ENCODE measurements around the gene VKORC1. TPM values are rescaled to one million over a fixed set of nuclear protein-coding genes. Genes with fewer than 3 reads are reported as not detected.

VKORC1 gene
- total RNA-seq, 2 experiments from 2014 or later, result 19.0 to 19.2 TPM

DNA sequence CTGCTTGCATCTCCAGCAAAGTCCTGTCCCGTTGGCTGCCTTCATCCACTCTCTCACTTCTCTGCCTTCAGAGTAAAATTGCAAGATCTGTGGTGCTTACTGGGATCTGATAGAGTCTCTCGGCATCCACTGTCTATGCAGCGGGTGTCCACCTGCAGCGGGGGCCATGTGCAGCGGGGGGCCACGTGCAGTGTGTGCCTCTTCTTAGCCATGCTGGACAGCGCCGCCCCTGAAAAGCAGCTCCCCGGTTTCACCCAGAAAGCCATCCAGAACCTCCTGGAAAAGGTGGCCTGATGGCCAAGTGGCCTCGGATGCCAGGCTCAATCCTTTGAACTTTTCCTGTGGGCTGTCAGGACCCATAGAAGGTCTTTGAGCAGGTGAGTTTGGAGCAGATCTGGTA lies 51.7 kb downstream of the VKORC1 start:
- DNase-seq (no peak), ATAC-seq (ENCODE audit: poor library complexity) (no peak)
- ChIA-PET POLR2A (no interaction called here), CTCF (no interaction called here)
- no peaks in the 10 kb centered on the region for H3K9me3 Mint-ChIP-seq
- no peaks in the 10 kb centered on the region for H3K27me3 Mint-ChIP-seq
- Histone ChIP-seq H3K9me3 (ENCODE audit: control insufficient read depth in 1 of 2, insufficient read depth in 1 of 2, low read length in 2 of 2) (no peaks in the 10 kb centered on the region), H3K36me3 (ENCODE audit: insufficient read depth, low read length) (peaks cover 38% of the 10 kb centered on the region), H3K27ac (ENCODE audit: low read depth in 1 of 2, low read length in 2 of 2) (no peak overlapping the region), H3K4me1 (ENCODE audit: insufficient read depth, low read length) (no peaks in the 10 kb centered on the region), H3K27me3 (ENCODE audit: control insufficient read depth in 1 of 2, insufficient read depth in 2 of 2, low read length in 2 of 2) (no peaks in the 10 kb centered on the region), H3K4me3 (ENCODE audit: low read length) (no peak overlapping the region)
- no peak overlapping the region for H3K4me3 Mint-ChIP-seq
- no peaks in the 10 kb centered on the region for H3K4me1 Mint-ChIP-seq (ENCODE audit: low read depth)
- TF ChIP-seq CTCF (IDR thresholded peaks at IDR 0.05), result no peak
- intact Hi-C loops (cut with DNase I, micrococcal nuclease), result no loop called here
- H3K36me3 Mint-ChIP-seq (ENCODE audit: low read depth), result peaks cover 36% of the 10 kb centered on the region
- H3K27ac Mint-ChIP-seq, result no peak overlapping the region

Other genes with a start within 250 kb of the VKORC1 start
- gene BCL7C, start 200.7 kb downstream of the VKORC1 start, total RNA-seq, result 10 to 100 TPM; 17.8 to 19.1 TPM
- gene CTF1, start 198.2 kb downstream of the VKORC1 start, total RNA-seq, result under 1 TPM in 1 of 2 experiments, not detected in 1; 0.20 TPM
- gene FBXL19, start 171.2 kb downstream of the VKORC1 start, total RNA-seq, result 1 to 10 TPM; 7.5 to 8.9 TPM
- 1 to 10 TPM; 3.0 to 4.5 TPM for gene ORAI3, start 145.7 kb downstream of the VKORC1 start, total RNA-seq
- 10 to 100 TPM; 40.1 to 41.2 TPM for gene SETD1A, start 137.0 kb downstream of the VKORC1 start, total RNA-seq
- under 1 TPM in 1 of 2 experiments, not detected in 1; 0.11 TPM for gene HSD3B7, start 109.6 kb downstream of the VKORC1 start, total RNA-seq
- gene STX1B, start 84.2 kb downstream of the VKORC1 start, total RNA-seq, result 1 to 10 TPM; 2.9 to 3.1 TPM
- 10 to 100 TPM; 54.1 to 55.2 TPM for gene STX4, start 61.2 kb downstream of the VKORC1 start, total RNA-seq
- 1 to 10 TPM; 4.5 to 6.0 TPM for gene ZNF668, start 20.6 kb downstream of the VKORC1 start, total RNA-seq
- 10 to 100 TPM; 14.3 to 16.6 TPM for gene ZNF646, start 20.4 kb downstream of the VKORC1 start, total RNA-seq
- gene PRSS53, start 5.9 kb downstream of the VKORC1 start, total RNA-seq, result 1 to 10 TPM; 3.5 to 3.9 TPM
- 1 to 10 TPM; 4.3 to 5.8 TPM for gene BCKDK, start 13.6 kb upstream of the VKORC1 start, total RNA-seq
- gene KAT8, start 22.9 kb upstream of the VKORC1 start, total RNA-seq, result 100 to 1,000 TPM; 114 to 124 TPM
- not detected for gene PRSS8, start 40.9 kb upstream of the VKORC1 start, total RNA-seq
- under 1 TPM; 0.33 to 0.56 TPM for gene PRSS36, start 55.3 kb upstream of the VKORC1 start, total RNA-seq
- 100 to 1,000 TPM; 699 to 733 TPM for gene FUS, start 85.3 kb upstream of the VKORC1 start, total RNA-seq
- gene PYCARD, start 108.0 kb upstream of the VKORC1 start, total RNA-seq, result 1 to 10 TPM; 8.1 to 8.5 TPM
- gene TRIM72, start 119.3 kb upstream of the VKORC1 start, total RNA-seq, result under 1 TPM in 1 of 2 experiments, not detected in 1; 0.17 TPM
- gene PYDC1, start 122.3 kb upstream of the VKORC1 start, total RNA-seq, result not detected
- gene ITGAM, start 165.2 kb upstream of the VKORC1 start, total RNA-seq, result 1 to 10 TPM; 1.8 to 4.3 TPM

All from CD4-positive, alpha-beta T cell (primary cell).